ENCODE measurements around the gene NUCKS1. TPM values are rescaled to one million over a fixed set of nuclear protein-coding genes. Genes with fewer than 3 reads are reported as not detected.

The NUCKS1 gene
- total RNA-seq, 2 donors from 2014 or later = 80.6 to 116 TPM

DNA sequence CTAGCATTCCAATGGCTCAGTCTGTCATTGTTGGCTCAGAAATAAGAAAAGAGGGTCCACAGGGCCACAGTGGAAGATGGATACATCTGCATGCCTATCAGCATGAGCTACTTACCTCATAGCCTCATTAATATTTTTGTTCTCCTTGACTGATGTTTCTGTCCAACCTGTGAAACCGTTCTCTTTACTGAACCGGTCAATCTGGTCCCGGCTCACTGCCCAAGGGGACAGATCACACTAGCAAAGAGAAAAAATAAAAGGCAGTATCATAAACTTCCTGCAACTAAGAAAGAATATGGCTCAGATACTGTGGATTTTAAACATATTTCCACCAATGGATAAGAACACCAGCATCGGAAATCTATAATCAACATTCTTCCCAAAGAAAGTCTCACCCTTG is 20.6 kb upstream of the NUCKS1 start:
- Histone ChIP-seq H3K9me3 (no peaks in the 10 kb centered on the region), H3K27ac (no peak overlapping the region), H3K4me3 (no peak overlapping the region), H3K36me3 (peaks cover 3% of the 10 kb centered on the region), H3K27me3 (replicated peaks; ENCODE audit: insufficient read depth) (no peaks in the 10 kb centered on the region), H3K4me1 (ENCODE audit: control insufficient read depth in 1 of 2, low read depth in 2 of 2) (peaks cover 8 to 15% of the 10 kb centered on the region in 2 donors)
- TF ChIP-seq, protein P1, sequence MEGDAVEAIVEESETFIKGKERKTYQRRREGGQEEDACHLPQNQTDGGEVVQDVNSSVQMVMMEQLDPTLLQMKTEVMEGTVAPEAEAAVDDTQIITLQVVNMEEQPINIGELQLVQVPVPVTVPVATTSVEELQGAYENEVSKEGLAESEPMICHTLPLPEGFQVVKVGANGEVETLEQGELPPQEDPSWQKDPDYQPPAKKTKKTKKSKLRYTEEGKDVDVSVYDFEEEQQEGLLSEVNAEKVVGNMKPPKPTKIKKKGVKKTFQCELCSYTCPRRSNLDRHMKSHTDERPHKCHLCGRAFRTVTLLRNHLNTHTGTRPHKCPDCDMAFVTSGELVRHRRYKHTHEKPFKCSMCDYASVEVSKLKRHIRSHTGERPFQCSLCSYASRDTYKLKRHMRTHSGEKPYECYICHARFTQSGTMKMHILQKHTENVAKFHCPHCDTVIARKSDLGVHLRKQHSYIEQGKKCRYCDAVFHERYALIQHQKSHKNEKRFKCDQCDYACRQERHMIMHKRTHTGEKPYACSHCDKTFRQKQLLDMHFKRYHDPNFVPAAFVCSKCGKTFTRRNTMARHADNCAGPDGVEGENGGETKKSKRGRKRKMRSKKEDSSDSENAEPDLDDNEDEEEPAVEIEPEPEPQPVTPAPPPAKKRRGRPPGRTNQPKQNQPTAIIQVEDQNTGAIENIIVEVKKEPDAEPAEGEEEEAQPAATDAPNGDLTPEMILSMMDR (IDR thresholded peaks at IDR 0.05) = no peak
- no peak for ATAC-seq (ENCODE audit: insufficient number of reproducible peaks, low FRiP score, low read depth)
- no peak for DNase-seq (ENCODE audit: low spot score)

DNA sequence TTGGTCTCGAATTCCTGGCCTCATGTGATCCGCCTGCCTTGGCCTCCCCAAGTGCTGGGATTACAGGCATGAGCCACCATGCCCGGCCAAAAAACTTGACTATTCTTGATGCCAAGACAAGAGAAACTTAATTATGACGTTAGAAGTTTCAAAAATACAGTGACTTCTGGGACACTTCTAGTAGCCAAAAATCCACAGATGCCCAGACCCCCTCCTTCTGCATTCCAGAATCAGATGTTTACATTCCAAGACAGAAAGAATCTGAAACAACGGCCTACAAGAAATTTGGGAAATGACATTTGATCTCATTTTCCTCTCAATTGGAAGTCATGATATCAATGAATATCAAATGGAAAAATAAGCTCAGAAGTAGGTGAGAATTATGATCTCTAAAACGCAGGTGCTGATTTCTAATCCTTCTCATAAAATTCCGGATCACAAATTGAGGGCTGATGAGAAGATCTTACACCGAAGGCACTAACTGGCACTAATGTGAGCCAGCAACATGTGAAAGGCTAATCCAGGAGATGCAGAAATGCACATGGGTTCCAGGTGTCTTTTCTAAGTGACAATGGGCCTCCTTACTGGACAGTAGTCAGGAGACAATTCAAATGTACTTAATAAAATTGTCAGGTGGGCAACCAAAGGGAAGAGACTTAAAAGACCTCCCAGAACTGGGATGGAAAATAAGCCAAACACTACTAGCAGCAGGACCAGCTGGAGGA is 19.8 kb upstream of the NUCKS1 start:
- H3K9me3 ChIP-seq = no peaks in the 10 kb centered on the region
- DNase-seq (ENCODE audit: low spot score) = no peak

DNA sequence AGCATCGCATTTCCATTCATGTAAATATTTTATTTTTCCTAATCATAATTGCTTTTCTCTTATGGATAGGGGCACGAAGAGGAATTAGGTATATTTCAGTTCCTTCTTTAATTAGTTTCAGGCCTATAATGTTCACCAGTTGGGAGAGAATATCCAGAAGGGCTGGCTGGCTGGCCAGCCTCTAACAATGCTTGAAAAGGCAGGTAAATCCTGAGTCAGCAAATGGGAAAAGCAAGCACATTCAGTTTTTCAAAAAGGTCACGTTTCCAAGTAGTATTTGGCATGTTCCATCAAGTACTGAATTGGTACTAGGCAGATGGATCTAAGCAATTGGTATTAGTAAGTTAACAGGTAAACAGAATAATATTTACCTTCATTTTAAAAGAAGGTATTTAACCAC is 17.3 kb upstream of the NUCKS1 start:
- ATAC-seq (ENCODE audit: insufficient number of reproducible peaks, low FRiP score, low read depth) (no peak), DNase-seq (ENCODE audit: low spot score) (no peak)
- peaks cover 3% of the 10 kb centered on the region for H3K36me3 ChIP-seq
- H3K4me3 ChIP-seq = no peak overlapping the region
- TF ChIP-seq, protein P1 (IDR thresholded peaks at IDR 0.05) = no peak
- no peak overlapping the region for H3K27ac ChIP-seq
- H3K4me1 ChIP-seq (ENCODE audit: control insufficient read depth in 1 of 2, low read depth in 2 of 2) = peaks cover 0 to 4% of the 10 kb centered on the region in 2 donors
- no peaks in the 10 kb centered on the region for H3K9me3 ChIP-seq
- H3K27me3 ChIP-seq (replicated peaks; ENCODE audit: insufficient read depth) = no peaks in the 10 kb centered on the region

More for the DNA sequence above, 19.8 kb upstream of the NUCKS1 start:
- ATAC-seq (ENCODE audit: insufficient number of reproducible peaks, low FRiP score, low read depth) = no peak
- TF ChIP-seq, protein P1 (IDR thresholded peaks at IDR 0.05) = no peak
- Histone ChIP-seq H3K4me1 (ENCODE audit: control insufficient read depth in 1 of 2, low read depth in 2 of 2) (peaks cover 8 to 15% of the 10 kb centered on the region in 2 donors), H3K27ac (no peak overlapping the region), H3K4me3 (no peak overlapping the region), H3K36me3 (peaks cover 3% of the 10 kb centered on the region), H3K27me3 (replicated peaks; ENCODE audit: insufficient read depth) (no peaks in the 10 kb centered on the region)

DNA sequence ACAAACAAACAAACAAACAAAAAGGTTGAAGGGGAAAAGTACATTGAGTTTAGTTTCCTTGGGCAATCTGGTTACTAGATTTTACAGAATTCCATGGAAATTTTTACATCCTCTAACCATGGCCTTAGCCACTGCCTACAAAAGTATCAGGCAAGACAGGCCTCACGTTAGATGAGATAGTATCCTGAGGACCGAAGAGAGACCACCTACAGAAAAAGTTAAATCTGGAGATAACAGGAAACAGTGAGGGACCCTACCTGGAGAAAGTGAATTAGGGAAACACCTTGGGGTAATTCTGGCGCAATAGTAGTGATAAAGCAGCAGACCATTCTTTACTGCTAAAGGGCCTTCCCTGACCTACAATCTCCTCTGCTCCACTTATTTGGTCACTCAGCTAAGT is 16.6 kb upstream of the NUCKS1 start:
- ATAC-seq (ENCODE audit: insufficient number of reproducible peaks, low FRiP score, low read depth) = no peak
- H3K27ac ChIP-seq = no peak overlapping the region
- H3K4me3 ChIP-seq = no peak overlapping the region
- TF ChIP-seq, protein P1 (IDR thresholded peaks at IDR 0.05) = no peak
- peaks cover 3% of the 10 kb centered on the region for H3K36me3 ChIP-seq
- peaks cover 0 to 4% of the 10 kb centered on the region in 2 donors for H3K4me1 ChIP-seq (ENCODE audit: control insufficient read depth in 1 of 2, low read depth in 2 of 2)
- no peaks in the 10 kb centered on the region for H3K9me3 ChIP-seq
- DNase-seq (ENCODE audit: low spot score) = no peak
- no peaks in the 10 kb centered on the region for H3K27me3 ChIP-seq (replicated peaks; ENCODE audit: insufficient read depth)

DNA sequence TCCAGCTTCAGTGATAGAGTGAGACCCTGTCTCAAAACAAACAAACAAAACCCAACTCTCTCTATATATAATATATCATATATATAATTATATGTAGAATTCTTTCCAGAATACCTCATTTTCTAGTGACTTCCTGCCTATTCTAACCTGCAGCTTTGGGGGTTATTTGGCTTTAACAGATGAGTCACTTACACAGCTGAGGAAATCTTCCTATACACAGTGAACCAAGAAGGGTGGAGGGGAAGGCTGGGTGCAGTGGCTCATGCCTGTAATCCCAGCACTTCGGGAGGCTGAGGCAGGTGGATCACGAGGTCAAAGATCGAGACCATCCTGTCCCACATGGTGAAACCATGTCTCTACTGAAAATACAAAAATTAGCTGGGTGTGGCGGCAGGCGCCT is 16.1 kb upstream of the NUCKS1 start:
- Histone ChIP-seq H3K27ac (no peak overlapping the region), H3K4me1 (ENCODE audit: control insufficient read depth in 1 of 2, low read depth in 2 of 2) (peaks cover 0 to 4% of the 10 kb centered on the region in 2 donors), H3K9me3 (no peaks in the 10 kb centered on the region), H3K4me3 (no peak overlapping the region), H3K27me3 (replicated peaks; ENCODE audit: insufficient read depth) (no peaks in the 10 kb centered on the region), H3K36me3 (peaks cover 3% of the 10 kb centered on the region)
- no peak for DNase-seq (ENCODE audit: low spot score)
- ATAC-seq (ENCODE audit: insufficient number of reproducible peaks, low FRiP score, low read depth) = no peak
- TF ChIP-seq, protein P1 (IDR thresholded peaks at IDR 0.05) = no peak

Data from thoracic aorta (tissue), 2 donors.